ENCODE data around the gene ACTR3. TPM values are rescaled to one million over a fixed set of nuclear protein-coding genes. Genes with fewer than 3 reads are reported as not detected.

The ACTR3 gene
- total RNA-seq, 2 experiments from 2014 or later, result 600 to 633 TPM

DNA sequence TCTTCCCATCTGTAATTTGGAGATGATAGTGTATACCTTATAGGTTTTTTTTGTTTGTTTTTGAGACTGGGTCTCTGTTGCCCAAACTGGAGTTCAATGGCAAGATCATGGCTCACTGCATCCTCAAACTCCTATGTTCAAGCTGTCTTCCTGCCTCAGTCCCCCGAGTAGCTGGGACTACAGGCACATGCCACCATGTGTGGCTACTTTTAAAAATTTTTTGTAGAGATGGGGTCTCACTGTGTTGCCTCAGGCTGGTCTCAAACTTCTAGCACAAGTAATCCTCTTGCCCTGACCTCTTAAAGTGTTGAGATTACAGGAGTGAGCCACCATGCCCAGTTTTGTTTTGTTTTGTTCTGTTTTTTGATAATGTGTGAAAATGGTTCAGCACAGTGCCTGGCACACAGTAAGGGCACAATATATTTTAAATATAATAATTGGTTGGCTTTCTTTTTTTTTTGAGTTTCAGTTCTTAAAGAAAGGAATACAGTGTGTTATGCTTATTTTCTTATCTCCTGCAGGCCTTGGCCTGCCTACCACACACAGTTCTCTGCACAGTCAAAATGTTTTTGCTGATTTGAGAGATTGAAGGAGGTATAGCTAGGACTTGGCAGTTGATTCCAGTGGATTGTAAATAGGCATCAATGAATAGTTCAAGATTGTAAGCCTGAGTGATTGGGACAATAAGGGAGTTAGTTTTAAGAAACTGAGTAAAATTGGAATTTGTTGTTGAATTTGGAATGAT is 6.1 kb downstream of the ACTR3 start:
- H3K36me3 Mint-ChIP-seq (ENCODE audit: low read depth), result peaks cover 85% of the 10 kb centered on the region
- peak overlapping the region; percentile 48 for H3K27ac Mint-ChIP-seq
- POLR2A ChIA-PET, result interaction anchor here (0.7 kb wide), 1 partner anchor 166 kb away, joined by 4 read pairs; no protein-coding TSS in a partner anchor
- H3K4me1 Mint-ChIP-seq, result peaks cover 88% of the 10 kb centered on the region
- no peaks in the 10 kb centered on the region for H3K27me3 Mint-ChIP-seq
- no peaks in the 10 kb centered on the region for H3K9me3 Mint-ChIP-seq
- H3K4me3 Mint-ChIP-seq, result peak overlapping the region; percentile 47
- DNase-seq, result no peak
- CTCF ChIA-PET, result interaction anchor here (0.8 to 1.4 kb wide), 4 partner anchors 9 to 292 kb away, joined by 3 to 5 read pairs (median 4); no protein-coding TSS in a partner anchor

DNA sequence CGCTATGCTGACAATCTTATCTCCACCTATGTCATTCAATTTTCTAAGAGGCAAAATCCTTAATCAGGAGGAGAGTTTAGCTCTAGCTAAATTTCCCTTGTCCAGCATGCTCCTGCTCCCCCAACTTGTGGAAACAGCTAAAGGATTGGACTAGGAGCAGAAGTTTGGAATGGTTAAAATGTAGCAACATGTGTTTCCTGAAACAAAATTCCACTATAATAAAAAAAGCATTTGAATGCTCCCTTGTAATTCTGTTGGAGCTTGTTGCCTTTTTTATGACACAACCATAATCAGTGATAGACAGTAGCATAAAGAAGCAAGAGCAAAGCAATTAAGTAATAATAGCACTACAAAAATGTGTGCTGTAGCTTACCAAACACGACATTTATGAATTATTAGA is 6.9 kb downstream of the ACTR3 start:
- Mint-ChIP-seq H3K4me1 (peaks cover 95% of the 10 kb centered on the region), H3K36me3 (ENCODE audit: low read depth) (peaks cover 80% of the 10 kb centered on the region), H3K27ac (no peak overlapping the region), H3K9me3 (no peaks in the 10 kb centered on the region), H3K27me3 (no peaks in the 10 kb centered on the region), H3K4me3 (peak overlapping the region; percentile 41)
- no peak for DNase-seq
- ChIA-PET POLR2A (interaction anchor here (0.6 to 0.7 kb wide), 2 partner anchors 18 to 167 kb away, joined by 3 to 4 read pairs; no protein-coding TSS in a partner anchor), CTCF (interaction anchor here (0.6 to 1.4 kb wide), 7 partner anchors 10 to 293 kb away, joined by 3 to 5 read pairs (median 4); no protein-coding TSS in a partner anchor)

DNA sequence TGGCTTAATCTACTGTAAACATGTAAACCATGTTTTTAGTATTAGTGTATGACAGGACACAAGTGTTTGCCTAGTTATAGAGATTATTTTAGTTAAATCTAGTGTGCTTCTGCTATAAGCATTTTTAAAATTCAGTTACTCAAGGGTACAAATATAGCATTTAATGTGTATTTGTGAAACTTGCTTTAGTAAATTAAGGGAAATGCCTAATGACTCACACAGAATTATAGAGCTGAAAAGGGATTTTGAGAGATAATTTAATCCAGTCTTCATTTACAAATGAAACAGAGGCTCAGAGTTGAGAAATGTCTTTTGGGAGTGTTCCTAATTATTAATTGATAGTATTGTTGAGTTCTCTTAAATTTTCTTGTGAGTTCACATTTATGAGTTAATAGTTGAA is 8.2 kb downstream of the ACTR3 start:
- Mint-ChIP-seq H3K27ac (peak overlapping the region; percentile 4), H3K9me3 (no peaks in the 10 kb centered on the region), H3K27me3 (no peaks in the 10 kb centered on the region), H3K4me1 (peaks cover 96% of the 10 kb centered on the region), H3K4me3 (peak overlapping the region; percentile 38), H3K36me3 (ENCODE audit: low read depth) (peaks cover 75% of the 10 kb centered on the region)
- CTCF ChIA-PET, result no interaction called here
- POLR2A ChIA-PET, result interaction anchor here (0.6 kb wide), 1 partner anchor 36 kb away, joined by 10 read pairs; no protein-coding TSS in a partner anchor
- DNase-seq, result no peak

DNA sequence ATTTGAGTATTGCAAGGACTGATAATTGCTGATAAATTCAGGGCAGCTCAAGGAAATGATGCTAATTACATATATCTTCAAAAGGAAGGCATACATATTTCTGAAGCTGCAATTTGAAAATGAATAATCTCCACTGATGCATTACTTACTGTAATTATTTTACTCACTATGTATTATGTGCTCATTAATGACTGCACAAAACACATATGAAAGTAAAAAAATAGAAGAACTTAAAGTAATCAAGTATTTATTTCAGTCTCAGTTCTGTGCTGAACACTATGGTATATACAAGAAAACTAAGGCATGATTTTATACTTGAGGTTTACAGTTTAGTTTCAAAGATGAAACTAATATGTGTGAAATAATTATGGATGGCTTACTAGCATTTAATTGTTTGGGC is 9.3 kb downstream of the ACTR3 start:
- no peak for DNase-seq
- Mint-ChIP-seq H3K36me3 (ENCODE audit: low read depth) (peaks cover 74% of the 10 kb centered on the region), H3K4me1 (peaks cover 97% of the 10 kb centered on the region), H3K4me3 (no peak overlapping the region), H3K27me3 (no peaks in the 10 kb centered on the region), H3K27ac (no peak overlapping the region), H3K9me3 (no peaks in the 10 kb centered on the region)
- ChIA-PET CTCF (interaction anchor here (0.6 to 1.1 kb wide), 2 partner anchors 80 to 567 kb away, joined by 3 read pairs; no protein-coding TSS in a partner anchor), POLR2A (no interaction called here)

DNA sequence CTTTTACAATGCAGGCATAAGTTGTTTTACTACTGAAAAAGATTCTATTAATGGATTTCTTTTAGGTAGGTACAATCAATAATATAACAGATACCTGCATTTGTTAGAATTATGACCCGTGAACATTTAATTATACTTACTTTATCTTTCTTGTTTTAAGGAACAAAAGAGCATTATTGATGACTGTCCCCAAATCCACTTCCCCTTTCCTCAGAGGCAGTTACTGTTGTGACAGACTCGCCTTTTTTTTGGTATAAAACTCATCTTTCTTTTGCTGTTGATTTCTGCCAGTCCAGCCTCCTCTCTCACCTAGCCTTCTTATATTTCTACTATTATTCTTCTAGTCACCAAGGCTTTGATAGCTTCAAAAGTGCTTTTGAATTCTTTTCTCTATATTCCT is 12.1 kb downstream of the ACTR3 start:
- Mint-ChIP-seq H3K4me1 (peaks cover 95% of the 10 kb centered on the region), H3K27me3 (no peaks in the 10 kb centered on the region), H3K36me3 (ENCODE audit: low read depth) (peaks cover 72% of the 10 kb centered on the region), H3K4me3 (no peak overlapping the region), H3K27ac (peak overlapping the region; percentile 0), H3K9me3 (peaks cover 4% of the 10 kb centered on the region)
- POLR2A ChIA-PET, result interaction anchor here (0.7 kb wide), 1 partner anchor 58 kb away, joined by 3 read pairs; no protein-coding TSS in a partner anchor
- DNase-seq, result no peak
- CTCF ChIA-PET, result interaction anchor here (0.6 to 1.2 kb wide), 3 partner anchors 8 to 25 kb away, joined by 3 read pairs; no protein-coding TSS in a partner anchor

GRCh38 chr2:113905886-113906285 is 16.0 kb downstream of the ACTR3 start:
- ChIA-PET CTCF (interaction anchor here (1.4 kb wide), 1 partner anchor 59 kb away, joined by 3 read pairs; no protein-coding TSS in a partner anchor), POLR2A (no interaction called here)
- H3K4me3 Mint-ChIP-seq, result no peak overlapping the region
- H3K27ac Mint-ChIP-seq, result no peak overlapping the region
- H3K27me3 Mint-ChIP-seq, result no peaks in the 10 kb centered on the region
- peaks cover 91% of the 10 kb centered on the region for H3K4me1 Mint-ChIP-seq
- no peak for DNase-seq
- H3K36me3 Mint-ChIP-seq (ENCODE audit: low read depth), result peaks cover 66% of the 10 kb centered on the region
- H3K9me3 Mint-ChIP-seq, result peaks cover 4% of the 10 kb centered on the region

DNA sequence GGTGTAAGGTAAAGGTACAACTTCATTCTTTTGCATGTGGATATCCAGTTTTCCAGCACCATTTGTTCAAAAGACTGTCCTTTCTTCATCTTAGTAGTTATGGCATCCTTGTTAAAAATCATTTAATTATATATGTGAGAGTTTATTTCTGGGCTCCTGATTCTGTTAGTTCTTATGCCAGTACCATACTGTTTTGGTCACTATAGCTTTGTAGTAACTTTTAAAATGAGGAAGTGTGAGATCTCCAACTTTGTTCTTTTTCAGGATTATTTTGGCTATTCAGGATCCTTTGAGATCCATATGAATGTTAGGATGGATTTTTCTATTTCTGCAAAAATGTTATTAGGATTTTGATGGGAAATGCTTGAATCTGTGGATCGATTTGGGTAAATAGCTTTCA is 16.8 kb downstream of the ACTR3 start:
- Mint-ChIP-seq H3K36me3 (ENCODE audit: low read depth) (peaks cover 64% of the 10 kb centered on the region), H3K27me3 (no peaks in the 10 kb centered on the region), H3K9me3 (peaks cover 4% of the 10 kb centered on the region), H3K4me3 (no peak overlapping the region), H3K27ac (no peak overlapping the region), H3K4me1 (peaks cover 85% of the 10 kb centered on the region)
- POLR2A ChIA-PET, result interaction anchor here (0.7 kb wide), 1 partner anchor 38 kb away, joined by 3 read pairs; no protein-coding TSS in a partner anchor
- CTCF ChIA-PET, result interaction anchor here (1.2 kb wide), 1 partner anchor 10 kb away, joined by 4 read pairs; no protein-coding TSS in a partner anchor
- DNase-seq, result no peak

- no peak overlapping the region for H3K4me3 Mint-ChIP-seq
- H3K9me3 Mint-ChIP-seq, result peaks cover 4% of the 10 kb centered on the region
- no peak overlapping the region for H3K27ac Mint-ChIP-seq
- ChIA-PET POLR2A (interaction anchor here (0.7 kb wide), 1 partner anchor 37 kb away, joined by 3 read pairs; no protein-coding TSS in a partner anchor), CTCF (interaction anchor here (1.2 to 1.4 kb wide), 2 partner anchors 11 to 14 kb away, joined by 3 to 4 read pairs; no protein-coding TSS in a partner anchor)
- DNase-seq, result no peak
- peaks cover 66% of the 10 kb centered on the region for H3K36me3 Mint-ChIP-seq (ENCODE audit: low read depth)
- H3K27me3 Mint-ChIP-seq, result no peaks in the 10 kb centered on the region
- peaks cover 79% of the 10 kb centered on the region for H3K4me1 Mint-ChIP-seq
Measured at GRCh38 chr2:113907297-113907696, 17.4 kb downstream of the ACTR3 start.

- Mint-ChIP-seq H3K27ac (peak overlapping the region; percentile 10), H3K4me1 (peaks cover 69% of the 10 kb centered on the region), H3K27me3 (no peaks in the 10 kb centered on the region), H3K9me3 (peaks cover 2% of the 10 kb centered on the region), H3K36me3 (ENCODE audit: low read depth) (peaks cover 57% of the 10 kb centered on the region), H3K4me3 (no peak overlapping the region)
- POLR2A ChIA-PET, result no interaction called here
- CTCF ChIA-PET, result no interaction called here
- DNase-seq, result no peak
Measured at GRCh38 chr2:113910110-113910717, 20.3 kb downstream of the ACTR3 start.

GRCh38 chr2:113910967-113911678 is 21.2 kb downstream of the ACTR3 start:
- POLR2A ChIA-PET, result no interaction called here
- no peak overlapping the region for H3K4me3 Mint-ChIP-seq
- no peaks in the 10 kb centered on the region for H3K9me3 Mint-ChIP-seq
- H3K27me3 Mint-ChIP-seq, result no peaks in the 10 kb centered on the region
- H3K27ac Mint-ChIP-seq, result peak overlapping the region; percentile 42
- CTCF ChIA-PET, result interaction anchor here (0.7 kb wide), 1 partner anchor 207 kb away, joined by 3 read pairs; no protein-coding TSS in a partner anchor
- peaks cover 55% of the 10 kb centered on the region for H3K36me3 Mint-ChIP-seq (ENCODE audit: low read depth)
- DNase-seq, result no peak
- H3K4me1 Mint-ChIP-seq, result peaks cover 68% of the 10 kb centered on the region

DNA sequence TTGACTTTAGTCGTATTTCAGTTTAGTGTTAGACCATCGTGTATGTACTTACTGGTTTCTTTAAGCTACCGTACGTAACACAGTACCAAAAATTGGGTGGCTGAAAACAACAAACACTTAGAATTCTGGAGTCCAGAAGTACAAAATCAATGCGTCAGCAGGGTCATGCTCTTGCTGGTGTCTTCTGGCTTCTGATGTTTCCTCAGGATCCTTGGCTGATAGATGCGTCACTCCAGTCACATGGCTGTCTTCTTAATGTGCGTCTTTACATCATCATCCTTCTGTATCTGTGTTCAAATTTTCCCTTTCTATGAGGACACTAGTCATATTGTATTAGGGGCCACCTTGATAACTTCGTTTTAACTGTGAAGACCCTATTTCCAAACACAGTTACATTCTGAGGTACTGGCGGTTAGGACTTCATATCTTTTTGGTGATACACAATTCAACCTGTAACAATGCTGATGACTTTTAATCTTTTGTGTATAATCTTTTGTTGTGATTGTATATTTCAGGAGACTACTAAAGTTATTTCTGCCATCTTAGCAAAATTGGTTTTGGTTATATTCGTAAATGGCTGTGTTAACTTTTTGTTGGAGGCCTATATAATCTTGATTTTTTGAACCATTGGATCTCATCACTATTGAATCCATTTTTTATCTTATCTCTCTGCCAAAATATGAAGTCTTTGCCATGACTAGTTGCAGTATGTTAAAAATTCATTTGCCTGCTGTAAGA is 25.4 kb downstream of the ACTR3 start:
- H3K4me3 Mint-ChIP-seq, result no peak overlapping the region

DNA sequence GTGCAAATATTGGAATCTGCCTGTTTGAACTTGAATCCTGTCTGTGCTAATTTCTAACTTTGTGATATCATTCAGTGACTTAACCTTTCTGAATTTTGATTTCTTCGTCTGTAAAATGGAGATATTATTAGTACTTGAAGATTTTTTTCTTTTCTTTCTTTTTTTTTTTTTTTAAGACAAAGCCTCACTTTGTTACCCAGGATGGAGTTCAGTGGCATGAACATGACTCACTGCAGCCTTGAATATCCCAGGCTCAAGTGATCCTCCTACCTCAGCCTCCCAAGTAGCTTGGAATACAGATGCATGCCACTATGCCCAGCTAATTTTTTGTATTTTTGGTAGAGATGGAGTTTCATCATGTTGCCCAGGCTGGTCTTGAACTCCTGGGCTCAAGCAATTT is 28.3 kb downstream of the ACTR3 start:
- no peaks in the 10 kb centered on the region for H3K27me3 Mint-ChIP-seq

More for the DNA sequence above, 25.4 kb downstream of the ACTR3 start:
- no peak for DNase-seq
- no peak overlapping the region for H3K27ac Mint-ChIP-seq
- H3K4me1 Mint-ChIP-seq, result peaks cover 48% of the 10 kb centered on the region
- peaks cover 61% of the 10 kb centered on the region for H3K36me3 Mint-ChIP-seq (ENCODE audit: low read depth)
- H3K27me3 Mint-ChIP-seq, result no peaks in the 10 kb centered on the region
- ChIA-PET POLR2A (no interaction called here), CTCF (interaction anchor here (0.6 kb wide), 1 partner anchor 156 kb away, joined by 5 read pairs; no protein-coding TSS in a partner anchor)
- H3K9me3 Mint-ChIP-seq, result no peaks in the 10 kb centered on the region

More for the DNA sequence above, 28.3 kb downstream of the ACTR3 start:
- H3K36me3 Mint-ChIP-seq (ENCODE audit: low read depth), result peaks cover 45% of the 10 kb centered on the region
- ChIA-PET CTCF (no interaction called here), POLR2A (no interaction called here)
- H3K4me1 Mint-ChIP-seq, result peaks cover 42% of the 10 kb centered on the region
- no peak overlapping the region for H3K27ac Mint-ChIP-seq
- H3K4me3 Mint-ChIP-seq, result no peak overlapping the region
- no peak for DNase-seq
- no peaks in the 10 kb centered on the region for H3K9me3 Mint-ChIP-seq

Data from activated CD4-positive, alpha-beta T cell treated with anti-CD3 and anti-CD28 coated beads, Interleukin-2, amount 10 ng/mL, durations not matched to agents 7 days and 5 days (primary cell).